ENCODE results near the gene NT5C3A.
"Not testable (repeated sequence)": the region's sequence is repeated elsewhere in the genome, so short reads cannot be mapped to it uniquely, and the experiment has no call there.

NT5C3A gene

GRCh38 chr7:33062023-33062781 is at the start of gene NT5C3A:
NT5C3A (minus strand) TSS chr7:33062776; CDS start chr7:33062705, 71 bp downstream.
- DNase-seq: peak; percentile 56

- no peak for DNase-seq
These were observed 49.0 kb upstream of the NT5C3A start for GRCh38 chr7:33111614-33112013.

- DNase-seq: peak; percentile 26
These were observed 47.2 kb upstream of the NT5C3A start for GRCh38 chr7:33109758-33110238.

GRCh38 chr7:33109005-33109757 is 46.6 kb upstream of the NT5C3A start, which contains the start of gene RP9:
RP9 (minus strand) TSS chr7:33109404; CDS start chr7:33109372, 32 bp downstream.
- DNase-seq: peak; percentile 66

GRCh38 chr7:33108554-33109004 is 46.0 kb upstream of the NT5C3A start:
- DNase-seq: peak; percentile 66

GRCh38 chr7:33107136-33108066 is 44.8 kb upstream of the NT5C3A start:
- peak; percentile 64 for DNase-seq

GRCh38 chr7:33101906-33102305 is 39.3 kb upstream of the NT5C3A start:
- DNase-seq: no peak

- DNase-seq: no peak
These were observed 38.2 kb upstream of the NT5C3A start for GRCh38 chr7:33100770-33101169.

GRCh38 chr7:33099154-33099940 is 36.8 kb upstream of the NT5C3A start:
- no peak for DNase-seq

- not testable (repeated sequence) for DNase-seq
These were observed 32.2 kb upstream of the NT5C3A start for GRCh38 chr7:33094745-33095275.

GRCh38 chr7:33093266-33093665 is 30.7 kb upstream of the NT5C3A start:
- no peak for DNase-seq

- DNase-seq: no peak
These were observed 29.1 kb upstream of the NT5C3A start for GRCh38 chr7:33091641-33092191.

- no peak for DNase-seq
These were observed 28.5 kb upstream of the NT5C3A start for GRCh38 chr7:33091111-33091531.

- no peak for DNase-seq
These were observed 26.6 kb upstream of the NT5C3A start for GRCh38 chr7:33089142-33089541.

GRCh38 chr7:33087858-33088257 is 25.3 kb upstream of the NT5C3A start:
- no peak for DNase-seq

GRCh38 chr7:33087356-33087755 is 24.8 kb upstream of the NT5C3A start:
- no peak for DNase-seq

- DNase-seq: no peak
These were observed 17.5 kb upstream of the NT5C3A start for GRCh38 chr7:33079763-33080690.

GRCh38 chr7:33079096-33079495 is 16.5 kb upstream of the NT5C3A start:
- no peak for DNase-seq

- DNase-seq: no peak
These were observed 14.2 kb upstream of the NT5C3A start for GRCh38 chr7:33076737-33077136.

Data from hematopoietic multipotent progenitor cell treated with erythropoietin and hydrocortisone succinate and interleukin-3 and kit ligand, for 8 days (in vitro differentiated cells).